Measurements from ENCODE around the gene THOP1. TPM values are rescaled to one million over a fixed set of nuclear protein-coding genes. Genes with fewer than 3 reads are reported as not detected.

The THOP1 gene
- polyA plus RNA-seq, 2 of the 4 experiments (the other 2 are of a cell fraction): 43.5 to 90.5 TPM

GRCh38 chr19:2845107-2845506 lies 59.8 kb downstream of the THOP1 start:
- POLR2A ChIA-PET: no interaction called here
- Histone ChIP-seq H3K9me3 (peaks cover 51% of the 10 kb centered on the region), H3K27ac (no peak overlapping the region), H3K4me3 (no peak overlapping the region), H3K4me1 (no peaks in the 10 kb centered on the region), H3K4me2 (no peak overlapping the region)
- DNase-seq (ENCODE audit: low read depth in 1 of 2, low spot score in 1 of 2): no peak
- CTCF ChIA-PET: no interaction called here
- FAIRE-seq: no peak
- WGBS (ENCODE audit: missing lambda C conversion rate): 72% methylated on average over 2 of the region's 2 CpGs
- TF ChIP-seq, protein P1, sequence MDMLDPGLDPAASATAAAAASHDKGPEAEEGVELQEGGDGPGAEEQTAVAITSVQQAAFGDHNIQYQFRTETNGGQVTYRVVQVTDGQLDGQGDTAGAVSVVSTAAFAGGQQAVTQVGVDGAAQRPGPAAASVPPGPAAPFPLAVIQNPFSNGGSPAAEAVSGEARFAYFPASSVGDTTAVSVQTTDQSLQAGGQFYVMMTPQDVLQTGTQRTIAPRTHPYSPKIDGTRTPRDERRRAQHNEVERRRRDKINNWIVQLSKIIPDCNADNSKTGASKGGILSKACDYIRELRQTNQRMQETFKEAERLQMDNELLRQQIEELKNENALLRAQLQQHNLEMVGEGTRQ (IDR thresholded peaks at IDR 0.05): no peak
- TF ChIP-seq RCOR1 (IDR thresholded peaks at IDR 0.05; ENCODE audit: low read depth, low read length): no peak
- no peak for ATAC-seq

DNA sequence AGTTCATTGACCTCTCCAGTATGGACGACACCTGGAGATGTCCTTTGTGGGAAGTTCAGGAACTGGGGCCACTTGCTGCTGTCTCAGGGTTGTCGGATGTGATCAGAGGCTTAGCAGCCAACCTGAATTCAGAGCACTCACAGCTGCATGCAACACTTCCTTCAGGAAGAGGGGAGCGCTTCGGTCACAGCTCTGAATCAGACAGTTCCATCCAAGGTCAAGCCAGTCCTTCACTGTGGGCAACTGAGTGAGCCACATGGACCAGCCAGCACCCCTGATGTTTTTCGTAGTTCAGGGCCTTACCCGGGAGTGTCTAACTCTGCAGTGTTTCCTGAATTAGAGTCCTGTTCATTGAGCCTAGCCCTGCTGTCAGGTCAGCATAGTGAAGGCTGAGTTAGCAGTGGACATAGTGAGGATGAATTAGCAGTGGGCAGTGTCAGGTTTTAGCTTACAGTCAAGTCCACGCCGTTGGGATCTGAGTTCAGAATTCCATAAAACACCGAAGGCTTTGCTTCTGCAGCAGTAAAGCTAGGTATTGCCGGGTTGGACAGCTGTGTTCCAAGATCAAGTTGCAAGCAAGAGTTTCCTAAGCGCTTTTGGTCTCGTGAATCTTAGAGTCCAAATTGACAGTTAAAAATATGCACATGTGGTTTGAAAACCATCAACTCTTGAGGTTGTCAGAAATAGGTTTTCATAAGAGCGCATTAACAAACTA lies 61.0 kb downstream of the THOP1 start:
- peaks cover 51% of the 10 kb centered on the region for H3K9me3 ChIP-seq
- FAIRE-seq (no peak), DNase-seq (ENCODE audit: low read depth in 1 of 2, low spot score in 1 of 2) (no peak), ATAC-seq (no peak)
- H3K27ac ChIP-seq: no peak overlapping the region
- H3K4me3 ChIP-seq: no peak overlapping the region
- WGBS (ENCODE audit: missing lambda C conversion rate): 77% methylated on average over 11 of the region's 13 CpGs
- TF ChIP-seq KDM1A (IDR thresholded peaks at IDR 0.05; ENCODE audit: low read depth) (no peak), GATA3 (IDR thresholded peaks at IDR 0.05; ENCODE audit: borderline replicate concordance) (no peak)
- no peak overlapping the region for H3K4me2 ChIP-seq
- POLR2A ChIA-PET: no interaction called here
- no peaks in the 10 kb centered on the region for H3K4me1 ChIP-seq
- CTCF ChIA-PET: no interaction called here

DNA sequence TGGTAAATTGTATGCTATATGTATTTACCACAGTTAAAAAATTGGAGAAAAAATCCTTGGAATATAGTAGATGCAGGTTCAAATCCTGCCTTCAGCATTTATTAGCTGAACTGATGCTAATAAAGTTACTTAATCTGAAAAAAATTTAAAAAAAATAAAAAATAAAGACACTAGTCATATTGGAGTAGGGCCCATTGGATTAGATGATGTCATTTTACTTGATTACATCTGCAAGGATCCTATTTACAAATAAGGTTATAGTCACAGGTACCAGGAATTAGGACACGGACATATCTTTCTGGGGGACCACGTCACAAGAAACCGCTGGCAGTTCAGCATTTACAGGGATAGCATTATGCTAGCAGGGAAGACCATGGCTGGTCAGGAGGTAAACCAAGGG lies 62.2 kb downstream of the THOP1 start:
- ChIA-PET CTCF (interaction anchor here (0.6 kb wide), 1 partner anchor 76 kb away, joined by 4 read pairs; no protein-coding TSS in a partner anchor), POLR2A (no interaction called here)
- TF ChIP-seq, protein P1 (IDR thresholded peaks at IDR 0.05): no peak
- TF ChIP-seq, protein P2, sequence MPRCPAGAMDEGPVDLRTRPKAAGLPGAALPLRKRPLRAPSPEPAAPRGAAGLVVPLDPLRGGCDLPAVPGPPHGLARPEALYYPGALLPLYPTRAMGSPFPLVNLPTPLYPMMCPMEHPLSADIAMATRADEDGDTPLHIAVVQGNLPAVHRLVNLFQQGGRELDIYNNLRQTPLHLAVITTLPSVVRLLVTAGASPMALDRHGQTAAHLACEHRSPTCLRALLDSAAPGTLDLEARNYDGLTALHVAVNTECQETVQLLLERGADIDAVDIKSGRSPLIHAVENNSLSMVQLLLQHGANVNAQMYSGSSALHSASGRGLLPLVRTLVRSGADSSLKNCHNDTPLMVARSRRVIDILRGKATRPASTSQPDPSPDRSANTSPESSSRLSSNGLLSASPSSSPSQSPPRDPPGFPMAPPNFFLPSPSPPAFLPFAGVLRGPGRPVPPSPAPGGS (IDR thresholded peaks at IDR 0.05): no peak
- TF ChIP-seq ELK1 (IDR thresholded peaks at IDR 0.05; ENCODE audit: low read depth, low read length) (no peak), FOSL2 (IDR thresholded peaks at IDR 0.05) (no peak), FOSL2 (CRISPR knock-in tag; IDR thresholded peaks at IDR 0.05) (no peak), SREBF2 (IDR thresholded peaks at IDR 0.05) (no peak), BHLHE40 (IDR thresholded peaks at IDR 0.05; ENCODE audit: low read depth, low read length) (no peak), HDAC2 (IDR thresholded peaks at IDR 0.05) (no peak), NPAS2 (CRISPR knock-in tag; IDR thresholded peaks at IDR 0.05; ENCODE audit: borderline replicate concordance) (no peak), ZC3H11A (IDR thresholded peaks at IDR 0.05) (no peak)
- Histone ChIP-seq H3K4me1 (no peaks in the 10 kb centered on the region), H3K9me3 (peaks cover 62% of the 10 kb centered on the region), H3K4me2 (no peak overlapping the region), H3K4me3 (no peak overlapping the region), H3K27ac (no peak overlapping the region)
- 85% methylated on average over 3 of the region's 3 CpGs for WGBS (ENCODE audit: missing lambda C conversion rate)
- ATAC-seq (no peak), DNase-seq (ENCODE audit: low read depth in 1 of 2, low spot score in 1 of 2) (no peak), FAIRE-seq (no peak)

- Histone ChIP-seq H3K4me1 (no peaks in the 10 kb centered on the region), H3K9me3 (peaks cover 69% of the 10 kb centered on the region), H3K4me2 (no peak overlapping the region), H3K27ac (no peak overlapping the region), H3K4me3 (no peak overlapping the region)
- POLR2A ChIA-PET: no interaction called here
- CTCF ChIA-PET: interaction anchor here (1.0 to 1.1 kb wide), 2 partner anchors 26 to 114 kb away, joined by 3 read pairs; no protein-coding TSS in a partner anchor
- WGBS (ENCODE audit: missing lambda C conversion rate): 60% methylated on average over 3 of the region's 4 CpGs
- no peak for TF ChIP-seq PHF8 (IDR thresholded peaks at IDR 0.05; ENCODE audit: borderline replicate concordance, low read depth)
- TF ChIP-seq, protein P1 (IDR thresholded peaks at IDR 0.05): no peak
- no peak for TF ChIP-seq JUN (IDR thresholded peaks at IDR 0.05)
- TF ChIP-seq CBX8 (IDR thresholded peaks at IDR 0.05): no peak
- no peak for TF ChIP-seq GATA3 (IDR thresholded peaks at IDR 0.05; ENCODE audit: borderline replicate concordance)
- ATAC-seq: no peak
- no peak for FAIRE-seq
- DNase-seq (ENCODE audit: low read depth in 1 of 2, low spot score in 1 of 2): no peak
These were observed 63.3 kb downstream of the THOP1 start for GRCh38 chr19:2848616-2849015.

Measured in A549 (cell line).